ENCODE results near the gene EPS15.
"Not testable (repeated sequence)": the region's sequence is repeated elsewhere in the genome, so short reads cannot be mapped to it uniquely, and the experiment has no call there.

EPS15 gene

DNA sequence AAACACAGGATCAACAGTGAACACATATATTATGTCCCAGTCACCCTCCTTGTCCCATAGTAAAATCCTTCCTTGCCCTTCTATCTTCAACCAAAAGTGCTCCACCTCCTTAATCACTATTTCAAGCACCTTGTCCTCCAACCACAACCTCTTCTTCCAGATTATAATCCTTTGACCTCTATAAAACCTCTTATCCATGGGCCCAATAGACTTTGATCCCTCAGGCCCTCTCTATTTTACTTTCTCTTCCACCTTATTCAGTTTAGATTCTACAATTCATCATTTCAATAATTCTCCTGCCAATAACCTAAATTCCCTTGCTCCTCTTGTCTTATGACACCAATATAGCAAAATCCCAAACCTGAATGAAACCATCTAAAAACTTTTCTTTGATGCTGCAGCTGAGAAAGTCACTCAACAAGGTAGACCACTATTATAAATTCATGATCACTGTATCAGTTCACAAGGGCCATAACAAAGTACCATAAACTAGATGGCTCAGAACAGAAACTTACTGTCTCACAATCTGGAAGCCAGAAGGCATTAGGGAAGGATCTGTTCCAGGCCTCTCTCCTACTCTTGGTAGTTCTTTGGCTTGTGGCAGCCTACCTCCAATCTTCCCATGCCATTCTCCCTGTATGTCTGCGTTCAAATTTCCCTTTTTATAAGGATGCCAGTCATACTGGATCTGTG lies 24.8 kb downstream of the EPS15 start:
- peaks cover 18 to 56% (median 23%) of the 10 kb centered on the region in 10 experiments for H3K4me1 ChIP-seq

DNA sequence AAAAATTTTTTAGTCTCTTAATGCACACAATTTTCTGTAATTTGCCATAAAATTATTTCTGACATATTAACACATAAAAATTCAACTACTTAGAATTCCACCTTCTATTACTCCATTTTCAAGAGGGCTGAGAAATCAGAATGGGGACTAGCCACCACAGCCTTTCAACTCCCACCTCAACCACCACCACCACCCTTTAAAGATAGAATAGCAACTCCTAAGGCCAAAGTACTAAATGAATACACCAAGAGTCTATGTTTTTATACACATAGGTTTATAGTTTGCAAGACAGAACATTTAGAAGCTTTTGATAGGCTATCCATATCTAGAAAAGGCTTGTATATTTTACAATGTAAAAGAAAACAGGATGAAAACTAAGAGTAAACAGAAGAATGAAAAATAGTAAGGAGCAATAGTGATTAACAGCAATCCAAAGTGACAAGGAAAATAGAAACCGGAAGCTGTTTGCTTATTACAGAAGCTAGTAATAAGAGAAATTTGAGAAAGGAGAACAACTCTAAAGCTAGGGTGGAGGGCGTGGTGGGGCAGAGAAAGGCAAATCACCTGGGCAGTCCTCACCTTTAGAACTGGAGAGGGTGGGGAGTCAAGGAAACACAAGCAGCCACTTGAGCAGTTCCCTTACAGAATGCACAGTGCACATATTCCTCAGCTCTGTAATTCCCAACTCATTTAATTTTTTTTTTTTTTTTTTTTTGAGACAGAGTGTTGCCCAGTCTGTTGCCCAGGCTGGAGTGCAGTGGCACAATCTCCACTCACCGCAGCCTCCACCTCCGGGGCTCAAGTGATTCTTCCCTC lies 27.7 kb downstream of the EPS15 start:
- no peak for TF ChIP-seq Cebpa-rat (IDR thresholded peaks at IDR 0.05)
- H3K27me3 ChIP-seq = no peaks in the 10 kb centered on the region
- peak overlapping the region in 4 of 11 experiments; percentile 4 to 44 (median 24); a peak in 6 of 22 replicates for H3K27ac ChIP-seq
- H3K36me3 ChIP-seq = peaks cover 0 to 14% (median 5%) of the 10 kb centered on the region in 11 experiments; a peak in 8 of 22 replicates
- H3K9ac ChIP-seq = peak overlapping the region in 2 of 11 experiments; percentile 16 to 17; a peak in 1 of 22 replicates
- peak overlapping the region; percentile 38 to 92 (median 55); a peak in 21 of 22 replicates for H3K4me2 ChIP-seq
- peaks cover 29 to 67% (median 38%) of the 10 kb centered on the region in 10 experiments for H3K4me1 ChIP-seq
- peaks cover 27 to 95% (median 60%) of the 10 kb centered on the region in 11 experiments; a peak in 21 of 22 replicates for H4K20me1 ChIP-seq
- H3K4me3 ChIP-seq = no peak overlapping the region
- 0 out of 22 replicates have a peak, but pooled peaks cover 0 to 3% (median 0%) of the 10 kb centered on the region in 11 experiments for H3K9me3 ChIP-seq (replicated peaks in 1 of 11)

More for the DNA sequence above, 24.8 kb downstream of the EPS15 start:
- no peaks in the 10 kb centered on the region for H3K27me3 ChIP-seq
- H3K27ac ChIP-seq = no peak overlapping the region
- H3K36me3 ChIP-seq = peaks cover 7 to 25% (median 13%) of the 10 kb centered on the region in 11 experiments; a peak in 19 of 22 replicates
- no peak overlapping the region for H3K4me3 ChIP-seq
- H3K4me2 ChIP-seq = peak overlapping the region in 1 of 11 experiments; percentile 11; a peak in 1 of 22 replicates
- H3K9me3 ChIP-seq (replicated peaks in 1 of 11) = peaks cover 0 to 4% (median 0%) of the 10 kb centered on the region in 11 experiments; a peak in 1 of 22 replicates
- no peak for TF ChIP-seq Cebpa-rat (IDR thresholded peaks at IDR 0.05)
- H4K20me1 ChIP-seq = peaks cover 18 to 95% (median 50%) of the 10 kb centered on the region in 11 experiments; a peak in 21 of 22 replicates
- no peak overlapping the region for H3K9ac ChIP-seq

DNA sequence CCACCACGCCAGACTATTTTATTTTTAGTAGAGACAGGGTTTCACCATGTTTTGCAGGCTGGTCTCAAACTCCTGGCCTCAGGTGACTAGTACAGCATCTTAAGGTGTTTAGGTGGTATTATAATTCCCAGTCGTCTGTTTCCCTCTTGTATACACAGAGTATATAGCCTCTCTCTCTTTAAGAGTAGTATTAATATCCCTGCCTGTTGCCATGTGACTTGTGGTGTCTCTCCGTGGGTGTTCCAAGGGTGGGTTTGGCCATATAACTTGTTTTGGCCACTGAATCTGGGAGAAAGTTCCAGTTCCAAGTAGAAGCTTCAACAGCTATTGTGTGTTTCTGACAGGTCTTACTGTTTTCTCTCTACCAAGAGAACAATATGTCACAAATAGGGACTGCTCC lies 29.6 kb downstream of the EPS15 start:
- Histone ChIP-seq H4K20me1 (peaks cover 23 to 95% (median 57%) of the 10 kb centered on the region in 11 experiments; a peak in 20 of 22 replicates), H3K4me1 (peaks cover 29 to 58% (median 38%) of the 10 kb centered on the region in 10 experiments), H3K27ac (no peak overlapping the region), H3K4me3 (no peak overlapping the region), H3K4me2 (peak overlapping the region in 3 of 11 experiments; percentile 29 to 92 (median 53); a peak in 5 of 22 replicates), H3K9me3 (replicated peaks in 1 of 11) (0 out of 22 replicates have a peak, but pooled peaks cover 0 to 3% (median 0%) of the 10 kb centered on the region in 11 experiments), H3K36me3 (peaks cover 0 to 30% (median 10%) of the 10 kb centered on the region in 11 experiments; a peak in 11 of 22 replicates), H3K27me3 (no peaks in the 10 kb centered on the region), H3K9ac (no peak overlapping the region)
- TF ChIP-seq Cebpa-rat (IDR thresholded peaks at IDR 0.05) = no peak

DNA sequence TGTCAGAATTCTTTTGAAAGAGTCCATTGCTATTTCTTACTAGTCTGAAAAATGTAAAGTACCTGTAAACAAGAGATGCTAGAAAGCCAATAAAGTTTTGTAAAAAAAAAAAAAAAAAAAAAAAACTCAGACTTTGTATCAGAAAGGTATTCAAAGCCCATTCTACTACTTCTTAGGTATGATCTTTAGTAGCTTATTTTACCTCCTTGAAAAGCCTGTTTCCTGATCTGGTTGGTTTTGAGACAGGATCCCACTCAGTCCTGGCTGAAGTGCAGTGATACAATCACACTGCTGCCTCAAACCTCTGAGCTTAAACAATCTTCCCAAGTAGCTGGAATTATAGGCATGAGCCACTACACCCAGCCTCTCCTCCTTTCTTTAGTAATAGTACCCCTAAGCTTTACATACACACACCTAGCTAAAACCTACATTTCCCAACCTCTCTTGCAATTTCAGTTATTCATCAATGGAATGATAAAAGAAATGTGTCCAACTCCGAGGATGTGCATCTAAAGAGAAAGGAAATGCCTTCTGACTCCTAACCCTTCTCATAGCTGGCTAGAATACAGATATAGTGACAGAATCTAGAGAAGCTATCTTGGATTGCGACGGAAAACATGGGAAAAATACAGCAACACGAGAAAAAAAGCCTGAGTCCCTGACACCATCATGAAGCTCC lies 30.6 kb downstream of the EPS15 start:
- Histone ChIP-seq H3K9ac (no peak overlapping the region), H3K36me3 (peaks cover 0 to 39% (median 12%) of the 10 kb centered on the region in 11 experiments; a peak in 12 of 22 replicates), H3K4me1 (peaks cover 35 to 58% (median 44%) of the 10 kb centered on the region in 10 experiments), H3K4me3 (no peak overlapping the region), H3K4me2 (peak overlapping the region in 4 of 11 experiments; percentile 3 to 29 (median 22); a peak in 6 of 22 replicates), H3K27me3 (no peaks in the 10 kb centered on the region), H3K27ac (peak overlapping the region in 1 of 11 experiments; percentile 33; a peak in 1 of 22 replicates), H4K20me1 (peaks cover 28 to 95% (median 58%) of the 10 kb centered on the region in 11 experiments; a peak in 19 of 22 replicates), H3K9me3 (replicated peaks in 1 of 11) (peaks cover 0 to 5% (median 0%) of the 10 kb centered on the region in 11 experiments; a peak in 1 of 22 replicates)
- TF ChIP-seq Cebpa-rat (IDR thresholded peaks at IDR 0.05) = no peak

DNA sequence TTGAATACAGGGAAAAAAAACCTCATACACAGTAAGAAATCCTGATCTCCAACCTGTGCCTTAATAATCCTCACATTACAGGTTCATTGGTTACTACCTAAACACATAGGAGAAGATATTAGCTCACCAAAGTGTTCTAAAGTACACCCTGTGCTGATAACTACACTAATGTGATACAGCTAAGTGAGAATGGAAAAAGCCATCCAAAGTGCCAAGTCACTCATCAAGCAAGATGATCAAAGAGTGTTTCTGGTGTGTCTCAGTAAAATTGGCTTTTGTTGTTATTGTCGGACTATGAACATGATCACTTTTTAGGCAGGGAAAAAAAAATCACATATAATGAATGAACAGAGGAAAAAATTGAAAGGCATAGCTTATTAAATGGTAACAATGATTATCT lies 31.4 kb downstream of the EPS15 start:
- Histone ChIP-seq H3K27ac (peak overlapping the region in 5 of 11 experiments; percentile 10 to 56 (median 22); a peak in 4 of 22 replicates), H3K4me3 (no peak overlapping the region), H3K9me3 (replicated peaks in 1 of 11) (peaks cover 0 to 6% (median 0%) of the 10 kb centered on the region in 11 experiments; a peak in 2 of 22 replicates), H3K4me1 (peaks cover 39 to 64% (median 49%) of the 10 kb centered on the region in 10 experiments), H3K27me3 (no peaks in the 10 kb centered on the region), H4K20me1 (peaks cover 28 to 100% (median 58%) of the 10 kb centered on the region in 11 experiments; a peak in 19 of 22 replicates), H3K4me2 (peak overlapping the region in 10 of 11 experiments; percentile 13 to 54 (median 36); a peak in 12 of 22 replicates), H3K9ac (peak overlapping the region in 2 of 11 experiments; percentile 45 to 53; a peak in 2 of 22 replicates), H3K36me3 (peaks cover 5 to 40% (median 16%) of the 10 kb centered on the region in 11 experiments; a peak in 17 of 22 replicates)
- no peak for TF ChIP-seq Cebpa-rat (IDR thresholded peaks at IDR 0.05)

DNA sequence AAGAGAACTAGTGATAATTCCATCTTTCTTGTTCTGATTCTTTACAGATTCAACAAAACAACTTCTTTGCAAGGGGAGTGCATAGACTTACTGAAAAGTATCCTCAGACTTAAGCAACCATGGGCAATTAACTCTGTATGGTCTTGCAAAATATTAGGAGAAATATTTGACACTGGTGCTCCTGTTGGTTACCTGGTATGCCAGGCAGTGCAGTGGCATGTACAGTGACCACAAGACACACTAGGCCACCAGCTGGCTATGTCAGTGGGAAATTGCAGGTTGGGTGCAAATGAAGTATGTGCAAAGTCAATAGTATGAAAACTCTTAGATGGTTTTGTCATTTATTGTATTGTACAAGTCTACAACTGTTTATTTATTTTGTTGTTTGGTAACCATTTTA lies 34.5 kb downstream of the EPS15 start:
- H4K20me1 ChIP-seq = peaks cover 13 to 96% (median 41%) of the 10 kb centered on the region in 11 experiments; a peak in 17 of 22 replicates
- peaks cover 10 to 29% (median 25%) of the 10 kb centered on the region in 11 experiments for H3K9me3 ChIP-seq (replicated peaks in 1 of 11)
- no peak overlapping the region for H3K4me3 ChIP-seq
- TF ChIP-seq Cebpa-rat (IDR thresholded peaks at IDR 0.05) = no peak
- no peak overlapping the region for H3K9ac ChIP-seq
- H3K4me1 ChIP-seq = peaks cover 21 to 40% (median 27%) of the 10 kb centered on the region in 10 experiments
- no peak overlapping the region for H3K4me2 ChIP-seq
- H3K36me3 ChIP-seq = peaks cover 30 to 69% (median 41%) of the 10 kb centered on the region in 11 experiments
- no peaks in the 10 kb centered on the region for H3K27me3 ChIP-seq
- no peak overlapping the region for H3K27ac ChIP-seq

DNA sequence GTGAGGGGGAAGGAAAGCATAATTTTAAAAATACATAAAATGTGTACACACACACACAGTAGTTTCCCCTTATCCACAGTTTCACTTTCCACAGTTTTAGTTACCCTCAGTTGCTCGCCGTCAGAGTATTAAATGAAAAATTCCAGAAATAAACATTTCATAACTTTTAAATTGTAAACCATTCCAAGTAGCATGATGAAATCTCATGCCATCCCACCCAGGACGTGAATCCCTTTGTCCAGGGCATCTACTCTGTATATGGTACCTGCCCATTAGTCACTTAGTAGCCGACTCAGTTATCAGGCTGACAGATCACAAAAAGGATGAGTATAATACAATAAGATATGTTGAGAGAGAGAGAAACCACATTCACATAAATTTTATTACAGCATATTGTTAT lies 36.2 kb downstream of the EPS15 start:
- Histone ChIP-seq H3K9me3 (replicated peaks in 1 of 11) (peaks cover 21 to 40% (median 36%) of the 10 kb centered on the region in 11 experiments), H3K36me3 (peaks cover 40 to 74% (median 49%) of the 10 kb centered on the region in 11 experiments), H3K27ac (no peak overlapping the region; a peak in 1 of 22 replicates)

DNA sequence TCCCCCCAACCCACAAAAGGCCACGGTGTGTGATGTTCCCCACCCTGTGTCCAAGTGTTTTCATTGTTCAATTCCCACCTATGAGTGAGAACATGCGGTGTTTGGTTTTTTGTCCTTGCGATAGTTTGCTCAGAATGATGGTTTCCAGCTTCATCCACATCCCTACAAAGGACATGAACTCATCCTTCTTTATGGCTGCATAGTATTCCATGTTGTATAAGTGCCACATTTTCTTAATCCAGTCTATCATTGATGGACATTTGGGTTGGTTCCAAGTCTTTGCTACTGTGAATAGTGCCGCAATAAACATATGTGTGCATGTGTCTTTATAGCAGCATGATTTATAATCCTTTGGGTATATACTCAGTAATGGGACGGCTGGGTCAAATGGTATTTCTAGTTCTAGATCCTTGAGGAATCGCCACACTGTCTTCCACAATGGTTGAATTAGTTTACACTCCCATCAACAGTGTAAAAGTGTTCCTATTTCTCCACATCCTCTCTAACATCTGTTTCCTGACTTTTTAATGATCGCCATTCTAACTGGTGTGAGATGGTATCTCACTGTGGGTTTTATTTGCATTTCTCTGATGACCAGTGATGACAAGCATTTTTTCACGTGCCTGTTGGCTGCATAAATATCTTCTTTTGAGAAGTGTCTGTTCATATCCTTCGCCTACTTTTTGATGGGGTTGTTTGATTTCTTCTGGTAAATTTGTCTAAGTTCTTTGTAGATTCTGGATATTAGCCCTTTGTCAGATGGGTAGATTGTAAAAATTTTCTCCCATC lies 44.0 kb downstream of the EPS15 start:
- H3K9ac ChIP-seq, H3K4me3 ChIP-seq, H4K20me1 ChIP-seq, H3K27me3 ChIP-seq: not testable (repeated sequence)
- peak overlapping the region in 1 of 11 experiments; percentile 29; a peak in 2 of 22 replicates for H3K4me2 ChIP-seq
- H3K9me3 ChIP-seq (replicated peaks in 1 of 11) = peaks cover 14 to 25% (median 16%) of the 10 kb centered on the region in 11 experiments
- H3K4me1 ChIP-seq = peaks cover 0 to 49% (median 18%) of the 10 kb centered on the region in 10 experiments; a peak in 12 of 20 replicates
- peak overlapping the region in 3 of 11 experiments; percentile 20 to 42 (median 36); a peak in 3 of 22 replicates for H3K27ac ChIP-seq
- peaks cover 33 to 53% (median 42%) of the 10 kb centered on the region in 11 experiments for H3K36me3 ChIP-seq

More for the DNA sequence above, 36.2 kb downstream of the EPS15 start:
- Histone ChIP-seq H4K20me1 (peaks cover 7 to 79% (median 28%) of the 10 kb centered on the region in 11 experiments; a peak in 17 of 22 replicates), H3K9ac (no peak overlapping the region), H3K27me3 (no peaks in the 10 kb centered on the region), H3K4me1 (peaks cover 14 to 27% (median 19%) of the 10 kb centered on the region in 10 experiments), H3K4me2 (peak overlapping the region in 4 of 11 experiments; percentile 1 to 54 (median 25); a peak in 5 of 22 replicates), H3K4me3 (no peak overlapping the region)
- no peak for TF ChIP-seq Cebpa-rat (IDR thresholded peaks at IDR 0.05)

All from BLaER1 treated with 17β-estradiol and CSF1 and Interleukin-3, amounts not matched to agents 10 nM and 100 nM (cell line).